Hematopoietic multipotent progenitor cell treated with erythropoietin and hydrocortisone succinate and interleukin-3 and kit ligand, for 8 days (in vitro differentiated cells): ENCODE results near the gene HDAC4.

ENCODE experiments used
- DNase-seq: peaks from one replicate; pipeline ENCODE4 v3.0.0-alpha.2; 2015

The HDAC4 gene

GRCh38 chr2:239145106-239145505 lies 255.7 kb downstream of the HDAC4 start:
- no peak for DNase-seq

- no peak for DNase-seq
Measured at GRCh38 chr2:239144713-239144999, 256.2 kb downstream of the HDAC4 start.

- DNase-seq = peak; percentile 40
Measured at GRCh38 chr2:239143858-239144712, 256.7 kb downstream of the HDAC4 start.

GRCh38 chr2:239142806-239143205 lies 258.0 kb downstream of the HDAC4 start:
- DNase-seq = no peak

- no peak for DNase-seq
Measured at GRCh38 chr2:239142296-239142695, 258.5 kb downstream of the HDAC4 start.

GRCh38 chr2:239141021-239141760 lies 259.6 kb downstream of the HDAC4 start:
- DNase-seq = no peak

- DNase-seq = no peak
Measured at GRCh38 chr2:239140346-239141020, 260.3 kb downstream of the HDAC4 start.

GRCh38 chr2:239139566-239139965 lies 261.3 kb downstream of the HDAC4 start:
- DNase-seq = no peak

- DNase-seq = no peak
Measured at GRCh38 chr2:239139101-239139500, 261.7 kb downstream of the HDAC4 start.

GRCh38 chr2:239138610-239139009 lies 262.2 kb downstream of the HDAC4 start:
- DNase-seq = no peak

- no peak for DNase-seq
Measured at GRCh38 chr2:239137898-239138283, 262.9 kb downstream of the HDAC4 start.

GRCh38 chr2:239137165-239137897 lies 263.5 kb downstream of the HDAC4 start:
- DNase-seq = no peak

- no peak for DNase-seq
Measured at GRCh38 chr2:239136762-239137161, 264.1 kb downstream of the HDAC4 start.

GRCh38 chr2:239136203-239136602 lies 264.6 kb downstream of the HDAC4 start:
- DNase-seq = no peak

- DNase-seq = no peak
Measured at GRCh38 chr2:239135531-239135930, 265.3 kb downstream of the HDAC4 start.

- DNase-seq = no peak
Measured at GRCh38 chr2:239133945-239134570, 266.8 kb downstream of the HDAC4 start.

GRCh38 chr2:239132786-239133185 lies 268.0 kb downstream of the HDAC4 start:
- no peak for DNase-seq

GRCh38 chr2:239132156-239132709 lies 268.6 kb downstream of the HDAC4 start:
- no peak for DNase-seq

- no peak for DNase-seq
Measured at GRCh38 chr2:239131521-239131920, 269.3 kb downstream of the HDAC4 start.

- DNase-seq = no peak
Measured at GRCh38 chr2:239130786-239131325, 270.0 kb downstream of the HDAC4 start.

- DNase-seq = no peak
Measured at GRCh38 chr2:239130041-239130440, 270.8 kb downstream of the HDAC4 start.
